HepG2 (cell line): Measurements from ENCODE around the gene NINJ2. TPM values are rescaled to one million over a fixed set of nuclear protein-coding genes. Genes with fewer than 3 reads are reported as not detected.

Source experiments
- ATAC-seq: fragments of 200-7000 bp; cut with Tn5 transposase; 3 replicates; pipeline ENCODE4 v1.9.1; 2020; ENCODE audit warnings: mild to moderate bottlenecking, moderate library complexity
- BruUV-seq: library from RNA; stranded (reverse); fragments of 400-500 nt; replicated peaks from 2 replicates; lab custom pipeline; 2021; lab: Mats Ljungman, UMichigan
- CTCF ChIA-PET: fragments of 300-600 bp; formaldehyde crosslinking; extraction: SDS; loops from one replicate; lab custom pipeline; 2021; ENCODE audit warnings: low total read pairs, inconsistent platforms, low intra/inter-chr PET ratio; lab: Yijun Ruan, JAX
- POLR2A ChIA-PET: fragments of 350-600 bp; sonication (Branson Sonifier 250); formaldehyde crosslinking; loops from one replicate; lab custom pipeline; 2020; ENCODE audit warnings: antibody characterized with exemption, inconsistent platforms; lab: Yijun Ruan, JAX
- DNase-seq: peaks from one replicate; pipeline ENCODE4 v3.0.0-alpha.2; 2015; ENCODE audit warnings: low spot score
- FAIRE-seq: peaks from 3 replicates; lab custom pipeline; 2011; peaks lifted over from hg19 to GRCh38; lab: Jason Lieb, UNC
- H2AFZ ChIP-seq: one replicate; pipeline ENCODE4 v1.6.1; 2011; ENCODE audit warnings: low read length, inconsistent platforms
- H3K27ac ChIP-seq: fragments of 300-600 bp; 3 replicates; pipeline ENCODE4 v1.8.0; 2011; ENCODE audit warnings: mixed run types, mild to moderate bottlenecking, mixed read lengths, low read length, inconsistent platforms; ENCODE audit not compliant: insufficient read depth; ENCODE audit errors: extremely low read length
- H3K27me3 ChIP-seq, 2 experiments: fragments of 200-600 bp in 1 of 2; 2 replicates in 1 of 2; 3 replicates in 1 of 2; pipeline versions ENCODE4 v1.6.0 to v1.8.0; 2011; ENCODE audit warnings: low read length in 2 of 2, mild to moderate bottlenecking in 2 of 2, moderate library complexity in 2 of 2, inconsistent platforms in 1 of 2; ENCODE audit not compliant: insufficient read depth in 2 of 2, control insufficient read depth in 1 of 2
- H3K36me3 ChIP-seq, 2 experiments: fragments of 200-600 bp in 1 of 2; replicated peaks in 1 of 2; 2 replicates in 1 of 2; 3 replicates in 1 of 2; pipeline versions ENCODE4 v1.5.1 to v1.8.0; 2011; ENCODE audit warnings: low read length in 2 of 2, inconsistent platforms in 1 of 2; ENCODE audit not compliant: insufficient read depth in 2 of 2, control insufficient read depth in 1 of 2
- H3K4me1 ChIP-seq: 2 replicates; pipeline ENCODE4 v1.5.1; 2012; ENCODE audit warnings: low read length, inconsistent platforms; ENCODE audit not compliant: insufficient read depth
- H3K4me2 ChIP-seq: 2 replicates; pipeline ENCODE4 v1.6.0; 2011; ENCODE audit warnings: low read depth, low read length, inconsistent platforms
- H3K4me3 ChIP-seq, 3 experiments: fragments of 200-600 bp in 1 of 3; sonication (generic), shearing (Covaris generic) in 1 of 3; replicated peaks in 1 of 3; 2 replicates each; pipeline ENCODE4 v1.5.1; 2011 to 2016; ENCODE audit warnings: low read length in 3 of 3, inconsistent platforms in 2 of 3, low read depth in 2 of 3, mild to moderate bottlenecking in 2 of 3, control low read depth in 1 of 3, mixed read lengths in 1 of 3; ENCODE audit not compliant: insufficient read depth in 1 of 3
- H3K79me2 ChIP-seq: one replicate; pipeline ENCODE4 v1.6.1; 2011; ENCODE audit warnings: low read length, inconsistent platforms; ENCODE audit not compliant: insufficient read depth
- H3K9ac ChIP-seq: 2 replicates; pipeline ENCODE4 v1.6.0; 2011; ENCODE audit warnings: mild to moderate bottlenecking, low read depth, low read length, inconsistent platforms; ENCODE audit not compliant: insufficient read depth
- H3K9me3 ChIP-seq: 2 replicates; pipeline ENCODE4 v1.5.1; 2012; ENCODE audit warnings: mild to moderate bottlenecking, low read length
- H4K20me1 ChIP-seq: 2 replicates; pipeline ENCODE4 v1.6.0; 2011; ENCODE audit warnings: inconsistent platforms, mild to moderate bottlenecking, low read length, moderate library complexity; ENCODE audit not compliant: insufficient read depth
- CBX2 ChIP-seq, 2 experiments: fragments of 200-600 bp in 1 of 2; sonication (generic); formaldehyde crosslinking in 1 of 2; IDR thresholded peaks; 2 replicates each; pipeline versions ENCODE4 v1.7.0 to v1.8.1; 2018 to 2022; ENCODE audit warnings: low read depth in 2 of 2, low read length in 1 of 2, mild to moderate bottlenecking in 1 of 2, missing genetic modification reagents in 1 of 2
- PAF1 ChIP-seq: IDR thresholded peaks from 2 replicates; pipeline ENCODE4 v1.6.1; 2016; ENCODE audit warnings: missing genetic modification reagents, missing compliant biosample characterization
- TEAD3 ChIP-seq: optimal IDR thresholded peaks from 2 replicates; pipeline ENCODE3; 2016; ENCODE audit warnings: borderline replicate concordance
- ZBTB33 ChIP-seq: sonication (generic); formaldehyde crosslinking; IDR thresholded peaks from 2 replicates; pipeline ENCODE4 v1.4.0; 2020; ENCODE audit warnings: missing genetic modification reagents
- ZNF407 ChIP-seq: sonication (generic); formaldehyde crosslinking; IDR thresholded peaks from one replicate; pipeline ENCODE4 v1.5.1; 2020; ENCODE audit warnings: mild to moderate bottlenecking, missing genetic modification reagents; ENCODE audit errors: not compliant biosample characterization
- ZNF543 ChIP-seq: sonication (generic); formaldehyde crosslinking; IDR thresholded peaks from 2 replicates; pipeline ENCODE4 v1.4.0; 2020; ENCODE audit warnings: mild to moderate bottlenecking, missing genetic modification reagents
- WGBS: methylation state at CpG from one replicate; pipeline ENCODE4 v1.1.6; 2017; ENCODE audit warnings: low lambda C conversion rate; 5-methylcytosine and 5-hydroxymethylcytosine counted together
- in situ Hi-C: cut with HindIII; loops from 2 replicates; pipeline ENCODE4 v1.10.0; 2017; ENCODE audit warnings: low pct_unique_long_range_greater_than_20kb; ENCODE audit not compliant: extremely low pct_ligation_motif_present
- intact Hi-C: fragments of 100-400 bp; cut with micrococcal nuclease; formaldehyde crosslinking; loops from one replicate; pipeline ENCODE4 v1.10.0; 2022; ENCODE audit not compliant: unreplicated experiment
- polyA plus RNA-seq, 8 experiments: library from polyadenylated mRNA; depleted of rRNA in 3 of 8; stranded (reverse) in 7 of 8; unstranded in 1 of 8; fragments of >200 nt; fragmentation: Illumina TruSeq in 4 of 8; extraction: Trizol in 4 of 8; gene quantifications; 2 replicates each; pipeline versions ENCODE4 v1.2.1 to v1.2.3, GENCODE V29; 2011 to 2016; ENCODE audit warnings: low read depth in 4 of 8, missing spikeins in 1 of 8, mixed read lengths in 1 of 8; ENCODE audit not compliant: insufficient read depth in 1 of 8
- total RNA-seq, 5 experiments: library from RNA; depleted of rRNA; stranded (reverse); fragments of >200 nt; fragmentation: Illumina TruSeq; extraction: Trizol; gene quantifications; 2 replicates each; pipeline ENCODE4 v1.2.3, GENCODE V29; 2016; ENCODE audit warnings: low read depth in 1 of 5

The NINJ2 gene
- total and polyA plus RNA-seq, 2 of the 13 experiments (the other 11 are each of a cell fraction or from before 2014, with no cell fraction given) = 0.62 to 3.8 TPM

GRCh38 chr12:640773-641172, 22.5 kb downstream of the NINJ2 start (continued):
- no peak for TF ChIP-seq ZNF407
- TF ChIP-seq, all 625 proteins: peak for 0

GRCh38 chr12:639988-640387, 23.3 kb downstream of the NINJ2 start:
- H3K79me2 ChIP-seq = no peaks in the 10 kb centered on the region
- H3K27me3 ChIP-seq = no peaks in the 10 kb centered on the region
- DNase-seq = no peak
- no peaks in the 10 kb centered on the region for H3K9me3 ChIP-seq
- H3K4me3 ChIP-seq = no peak overlapping the region
- intact Hi-C loops = loop anchor here (10.0 kb wide), 1 partner anchor 65 kb away; no protein-coding TSS in a partner anchor
- CTCF ChIA-PET = no interaction called here
- H3K27ac ChIP-seq = no peak overlapping the region
- in situ Hi-C loops = no loop called here
- 60% methylated on average over 5 of the region's 5 CpGs for WGBS
- no peak for ATAC-seq
- H3K9ac ChIP-seq = no peak overlapping the region
- no peaks in the 10 kb centered on the region for H3K36me3 ChIP-seq
- FAIRE-seq = no peak
- no TSS peak for BruUV-seq
- no peak overlapping the region for H3K4me2 ChIP-seq
- peaks cover 36% of the 10 kb centered on the region for H3K4me1 ChIP-seq
- TF ChIP-seq PAF1 (CRISPR knock-in tag) (no peak), TEAD3 (CRISPR knock-in tag) (peak; percentile 18), CBX2 (IDR thresholded peaks at IDR 0.05; ENCODE audit: low read depth, low read length) (no peak), CBX2 (CRISPR knock-in tag; IDR thresholded peaks at IDR 0.05; ENCODE audit: low read depth) (no peak), ZBTB33 (0 out of 2 replicates have a peak, but pooled peaks have one; percentile 4), ZNF543 (CRISPR knock-in tag) (no peak)
- H4K20me1 ChIP-seq = no peaks in the 10 kb centered on the region
- no peak overlapping the region for H2AFZ ChIP-seq
- POLR2A ChIA-PET = no interaction called here
